Measurements from ENCODE around the gene MBTD1. TPM values are rescaled to one million over a fixed set of nuclear protein-coding genes. Genes with fewer than 3 reads are reported as not detected.

MBTD1 gene
- total and polyA plus RNA-seq, 9 of the 15 experiments (the other 6 are each of a cell fraction or from before 2014, with no cell fraction given): 2.1 to 26.3 (median 13.3) TPM

GRCh38 chr17:51153210-51154072 is 106.4 kb downstream of the MBTD1 start, which contains the start of gene NME1 (continued):
- TF ChIP-seq TCF15 (CRISPR knock-in tag; IDR thresholded peaks at IDR 0.05): no peak
- no peak for TF ChIP-seq MCM2 (IDR thresholded peaks at IDR 0.05; ENCODE audit: low read depth)
- peak; percentile 90 for TF ChIP-seq L3MBTL2 (IDR thresholded peaks at IDR 0.05)
- 0 out of 2 replicates have a peak, but pooled peaks have one; percentile 74 for TF ChIP-seq ERF (CRISPR knock-in tag; IDR thresholded peaks at IDR 0.05)
- peak in 1 of 2 experiments; percentile 99; a peak in 2 of 4 replicates for TF ChIP-seq BCLAF1 (IDR thresholded peaks at IDR 0.05; ENCODE audit: borderline replicate concordance in 1 of 2, control insufficient read depth in 1 of 2, low read depth in 2 of 2, low read length in 1 of 2)
- peak; percentile 51 for TF ChIP-seq ZNF316 (IDR thresholded peaks at IDR 0.05)
- TF ChIP-seq NRF1 (conservative IDR thresholded peaks at IDR 0.05 in 1 of 2, IDR thresholded peaks at IDR 0.05 in 1 of 2): peak; percentile 71 to 78
- TF ChIP-seq ZNF780A (CRISPR knock-in tag; IDR thresholded peaks at IDR 0.05): no peak
- TF ChIP-seq RREB1 (CRISPR knock-in tag; IDR thresholded peaks at IDR 0.05): 0 out of 2 replicates have a peak, but pooled peaks have one; percentile 56
- TF ChIP-seq GTF2A2 (tag; IDR thresholded peaks at IDR 0.05): no peak
- TF ChIP-seq GATAD2A (IDR thresholded peaks at IDR 0.05): no peak
- peak; percentile 93 for TF ChIP-seq TARDBP (IDR thresholded peaks at IDR 0.05)
- TF ChIP-seq ETV1 (tag; conservative IDR thresholded peaks at IDR 0.05; ENCODE audit: low read depth): peak; percentile 95
- TF ChIP-seq ZNF511 (CRISPR knock-in tag; IDR thresholded peaks at IDR 0.05): peak; percentile 94; the same call in 1 of the 2 replicates
- TF ChIP-seq RAD51 (IDR thresholded peaks at IDR 0.05; ENCODE audit: borderline replicate concordance, low read depth): peak; percentile 86
- TF ChIP-seq CCNT2 (IDR thresholded peaks at IDR 0.05; ENCODE audit: borderline replicate concordance, extremely low read depth, insufficient read length, low read depth, low read length): peak; percentile 61
